Fibroblast of the aortic adventitia (primary cell): Measurements from ENCODE around the gene REXO4. TPM values are rescaled to one million over a fixed set of nuclear protein-coding genes. Genes with fewer than 3 reads are reported as not detected.

Source experiments
- DNase-seq: peaks from one replicate; pipeline ENCODE4 v3.0.0-alpha.2; 2010; ENCODE audit warnings: low read depth
- H3K4me3 ChIP-seq: 2 replicates; pipeline ENCODE4 v1.5.1; 2011; ENCODE audit warnings: low read depth, mild to moderate bottlenecking, control low read depth, low read length, moderate library complexity
- total RNA-seq: library from RNA; depleted of rRNA; stranded (reverse); fragments of >200 nt; gene quantifications from 2 replicates; pipeline ENCODE4 v1.2.3, GENCODE V29; 2012; ENCODE audit warnings: low replicate concordance
- TF ChIP-seq, protein P1 (sequence below): IDR thresholded peaks from 2 replicates; pipeline ENCODE4 v1.5.1; 2011; ENCODE audit warnings: mild to moderate bottlenecking, low read length, control low read depth, inconsistent platforms; ENCODE audit not compliant: insufficient read depth

The REXO4 gene
- total RNA-seq, 1 donor, result 11.7 TPM

DNA sequence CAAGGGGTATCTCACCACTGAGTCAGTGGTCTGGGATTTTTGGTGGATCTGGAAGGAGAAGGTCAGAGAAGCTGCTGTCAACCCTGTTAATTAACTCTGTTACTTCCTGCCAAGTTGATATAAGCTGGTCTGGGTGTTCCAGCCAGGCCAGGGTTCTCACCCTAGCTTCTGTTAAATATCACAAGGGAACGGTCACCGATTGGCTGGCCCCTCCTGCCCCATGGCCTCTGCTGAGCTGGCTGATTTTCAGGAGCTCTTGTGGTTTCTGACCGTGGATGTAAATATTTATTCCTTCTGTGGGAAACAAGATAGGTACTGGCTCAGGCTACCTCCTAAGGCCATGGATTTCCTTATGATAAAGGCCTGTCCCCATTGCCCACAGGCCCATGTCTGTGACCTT, 5.4 kb upstream of the REXO4 start:
- no peak for DNase-seq
- TF ChIP-seq, protein P1, sequence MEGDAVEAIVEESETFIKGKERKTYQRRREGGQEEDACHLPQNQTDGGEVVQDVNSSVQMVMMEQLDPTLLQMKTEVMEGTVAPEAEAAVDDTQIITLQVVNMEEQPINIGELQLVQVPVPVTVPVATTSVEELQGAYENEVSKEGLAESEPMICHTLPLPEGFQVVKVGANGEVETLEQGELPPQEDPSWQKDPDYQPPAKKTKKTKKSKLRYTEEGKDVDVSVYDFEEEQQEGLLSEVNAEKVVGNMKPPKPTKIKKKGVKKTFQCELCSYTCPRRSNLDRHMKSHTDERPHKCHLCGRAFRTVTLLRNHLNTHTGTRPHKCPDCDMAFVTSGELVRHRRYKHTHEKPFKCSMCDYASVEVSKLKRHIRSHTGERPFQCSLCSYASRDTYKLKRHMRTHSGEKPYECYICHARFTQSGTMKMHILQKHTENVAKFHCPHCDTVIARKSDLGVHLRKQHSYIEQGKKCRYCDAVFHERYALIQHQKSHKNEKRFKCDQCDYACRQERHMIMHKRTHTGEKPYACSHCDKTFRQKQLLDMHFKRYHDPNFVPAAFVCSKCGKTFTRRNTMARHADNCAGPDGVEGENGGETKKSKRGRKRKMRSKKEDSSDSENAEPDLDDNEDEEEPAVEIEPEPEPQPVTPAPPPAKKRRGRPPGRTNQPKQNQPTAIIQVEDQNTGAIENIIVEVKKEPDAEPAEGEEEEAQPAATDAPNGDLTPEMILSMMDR, result no peak
- H3K4me3 ChIP-seq, result no peak overlapping the region

DNA sequence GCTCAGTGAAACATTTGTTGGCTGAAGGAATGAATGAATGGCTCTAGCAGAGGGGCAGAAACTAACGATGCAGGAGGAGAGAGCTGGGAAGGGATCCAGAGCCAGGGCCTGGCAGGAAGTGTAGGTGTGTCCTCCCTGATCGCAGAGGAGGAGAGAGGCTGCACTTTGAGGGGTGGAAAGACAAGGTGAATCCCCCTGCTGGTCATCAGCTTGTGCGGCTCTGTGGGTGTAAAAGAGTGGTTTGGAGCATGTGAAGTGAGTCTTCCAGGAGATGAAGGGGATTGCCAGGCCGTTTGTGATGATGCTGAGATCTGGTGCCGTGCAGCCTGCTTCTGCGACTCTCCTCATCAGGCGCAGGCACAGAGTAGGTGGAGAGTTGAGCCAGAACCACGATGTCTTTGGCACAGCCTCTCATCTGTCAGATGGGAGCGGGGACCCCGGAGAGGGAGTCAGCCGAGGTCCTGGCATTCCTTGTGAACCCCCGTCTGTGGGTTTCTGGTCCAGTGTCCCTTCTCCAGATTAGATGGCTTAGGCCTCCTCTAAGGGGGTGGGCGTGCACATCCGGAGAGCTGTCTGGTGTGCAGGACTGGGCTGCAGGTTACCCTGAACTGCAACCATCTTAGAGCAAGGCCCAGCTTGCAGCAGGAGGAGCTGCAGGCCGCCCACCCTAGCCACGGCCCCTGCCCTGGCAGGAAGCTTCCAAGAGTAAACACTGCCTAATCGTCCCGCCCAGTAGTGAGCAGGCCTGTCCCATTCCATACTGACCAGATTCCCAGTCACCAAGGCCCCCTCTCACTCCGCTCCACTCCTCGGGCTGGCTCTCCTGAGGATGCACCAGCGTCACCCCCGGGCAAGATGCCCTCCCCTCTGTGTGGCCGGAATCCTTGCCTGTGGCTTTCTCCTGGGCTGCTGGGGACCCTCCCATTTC, 4.1 kb upstream of the REXO4 start, which contains the start of gene ADAMTS13:
ADAMTS13 (plus strand) TSS at position 753 of the 928 bp plus-strand sequence; CDS start at position 830, 77 bp downstream.
- no peak within 1 kb of the TSS for H3K4me3 ChIP-seq
- TF ChIP-seq, protein P1, result no peak

DNA sequence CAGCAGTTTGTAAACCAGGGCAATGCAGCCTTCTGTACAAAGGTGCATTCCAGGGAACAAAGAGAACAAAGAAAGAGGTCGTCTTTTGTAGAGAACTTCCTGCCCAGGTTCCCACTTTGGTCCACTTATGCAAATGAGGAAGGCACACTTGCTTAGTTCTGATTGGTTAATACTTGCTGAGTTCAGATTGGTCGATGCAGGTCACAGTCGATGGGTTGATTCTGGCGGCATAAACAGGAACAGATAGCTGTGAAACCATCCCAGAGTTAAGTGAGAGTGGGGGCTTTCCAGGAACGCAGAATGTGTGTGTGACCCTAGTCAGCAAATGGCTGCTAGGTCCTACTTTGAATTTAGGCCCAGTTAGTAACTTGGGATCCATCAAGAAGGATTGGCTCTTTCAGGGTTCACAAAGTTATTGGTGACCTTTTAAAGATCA, 2.6 kb upstream of the REXO4 start:
- no peak overlapping the region for H3K4me3 ChIP-seq
- DNase-seq, result no peak
- TF ChIP-seq, protein P1, result no peak

More for the DNA sequence above, 4.1 kb upstream of the REXO4 start, which contains the start of gene ADAMTS13:
- no peak for DNase-seq

DNA sequence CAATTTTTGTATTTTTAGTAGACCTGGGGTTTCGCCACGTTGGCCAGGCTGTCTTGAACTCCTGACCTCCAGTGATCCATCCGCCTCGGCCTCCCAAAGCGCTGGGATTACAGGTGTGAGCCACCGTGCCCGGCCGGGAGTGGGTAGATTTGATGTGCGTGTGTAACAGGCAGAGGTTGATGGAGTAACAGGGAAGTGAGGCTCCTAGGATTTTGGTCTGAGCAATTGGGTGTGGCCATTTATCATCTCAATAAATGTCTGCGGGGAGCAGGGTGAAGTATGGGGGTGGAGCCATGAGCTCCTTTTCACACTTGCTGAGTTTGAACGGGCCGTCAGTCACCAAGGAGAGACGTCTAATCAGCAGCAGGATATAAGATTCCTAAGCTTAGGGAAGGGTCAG, 1.2 kb upstream of the REXO4 start:
- TF ChIP-seq, protein P1, result no peak
- peak overlapping the region; percentile 89 for H3K4me3 ChIP-seq
- DNase-seq, result no peak

DNA sequence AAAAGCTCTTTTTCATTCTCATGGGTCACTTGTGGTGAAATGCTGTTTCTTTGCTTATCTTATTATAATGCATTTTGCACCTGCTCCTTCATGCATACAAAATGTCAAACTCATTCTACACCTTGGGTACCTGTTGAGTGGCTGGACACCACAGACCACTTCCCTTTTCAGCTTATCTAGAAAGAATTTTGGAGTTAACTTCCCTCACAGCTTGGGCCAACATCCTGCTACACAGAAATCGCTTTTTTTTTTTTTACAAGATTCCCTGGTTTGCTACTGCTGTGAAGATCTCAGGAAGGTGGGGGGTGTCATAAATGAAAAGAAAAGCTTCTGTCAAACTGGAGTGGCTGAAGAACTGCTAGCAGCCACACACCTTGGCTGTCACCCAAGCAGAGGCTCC, 2.6 kb downstream of the REXO4 start:
- no peak overlapping the region for H3K4me3 ChIP-seq
- no peak for DNase-seq
- TF ChIP-seq, protein P1, result no peak

DNA sequence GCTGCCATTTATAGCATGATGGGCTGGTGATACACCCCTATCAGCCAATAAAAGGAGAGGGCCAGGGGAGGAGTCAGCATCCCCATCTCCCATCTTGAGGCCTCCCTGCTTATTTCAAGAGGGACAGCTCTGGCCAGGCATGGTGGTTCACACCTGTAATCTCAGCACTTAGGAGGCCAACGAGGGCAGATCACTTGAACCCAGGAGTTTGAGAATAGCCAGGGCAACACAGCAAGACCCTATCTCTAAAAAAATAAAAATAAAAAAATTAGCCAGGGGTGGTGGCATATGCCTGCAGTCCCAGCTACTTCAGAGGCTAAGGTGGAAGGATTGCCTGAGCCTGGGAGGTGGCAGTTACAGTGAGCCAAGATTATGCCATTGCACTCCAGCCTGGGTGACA, 9.8 kb downstream of the REXO4 start:
- H3K4me3 ChIP-seq, result no peak overlapping the region
- no peak for DNase-seq
- TF ChIP-seq, protein P1, result no peak
